HEK293 (cell line): ENCODE data around the gene DPYSL5.

Experiments used
- CTCF ChIA-PET: fragments of 350-600 bp; formaldehyde crosslinking; extraction: SDS; loops from one replicate; lab custom pipeline; 2021; ENCODE audit warnings: antibody characterized with exemption; lab: Yijun Ruan, JAX
- POLR2A ChIA-PET: fragments of 300-600 bp; formaldehyde crosslinking; extraction: SDS; loops from one replicate; lab custom pipeline; 2020; ENCODE audit warnings: antibody characterized with exemption, inconsistent platforms; lab: Yijun Ruan, JAX
- H3K27ac ChIP-seq: fragments of 200-500 bp; sonication (Bioruptor generic); 2 replicates; pipeline ENCODE4 v1.5.1; 2014; ENCODE audit warnings: low read depth, low read length, control low read depth, inconsistent platforms; ENCODE audit errors: extremely low read depth
- H3K36me3 ChIP-seq, 2 experiments: fragments of 200-500 bp in 1 of 2; sonication (Bioruptor generic) in 1 of 2; 1 replicate in 1 of 2; 2 replicates in 1 of 2; pipeline ENCODE4 v1.5.1; 2014 to 2017; ENCODE audit warnings: inconsistent platforms in 2 of 2, low read length in 2 of 2; ENCODE audit not compliant: control insufficient read depth in 2 of 2, insufficient read depth in 1 of 2
- H3K4me1 ChIP-seq: fragments of 200-500 bp; sonication (Bioruptor generic); 2 replicates; pipeline ENCODE4 v1.5.1; 2014; ENCODE audit warnings: mild to moderate bottlenecking, low read length, inconsistent platforms; ENCODE audit not compliant: control insufficient read depth, insufficient read depth
- H3K4me3 ChIP-seq: 2 replicates; pipeline ENCODE4 v1.5.1; 2011; ENCODE audit warnings: low read depth, mild to moderate bottlenecking, control low read depth, low read length, moderate library complexity
- H3K9me3 ChIP-seq: fragments of 200-500 bp; sonication (Bioruptor generic); 2 replicates; pipeline ENCODE4 v1.5.1; 2014; ENCODE audit warnings: low read depth, low read length, inconsistent platforms; ENCODE audit not compliant: control insufficient read depth, insufficient read depth
- BCL6B ChIP-seq: fragments of 450-650 bp; formaldehyde crosslinking; IDR thresholded peaks from 2 replicates; pipeline ENCODE4 v1.5.1; 2017; ENCODE audit warnings: missing biosample characterization, missing genetic modification characterization
- ELK4 ChIP-seq: IDR thresholded peaks from 2 replicates; pipeline ENCODE4 v1.6.1; 2011; ENCODE audit warnings: mild to moderate bottlenecking, low read depth, low read length, borderline replicate concordance
- GLI4 ChIP-seq: fragments of 450-650 bp; formaldehyde crosslinking; IDR thresholded peaks from 2 replicates; pipeline ENCODE4 v1.5.1; 2016; ENCODE audit warnings: missing biosample characterization, missing genetic modification characterization
- HIC1 ChIP-seq: fragments of 450-650 bp; formaldehyde crosslinking; IDR thresholded peaks from 2 replicates; pipeline ENCODE4 v1.5.1; 2016; ENCODE audit warnings: missing biosample characterization, missing genetic modification characterization
- PRDM6 ChIP-seq: fragments of 450-650 bp; formaldehyde crosslinking; IDR thresholded peaks from 2 replicates; pipeline ENCODE4 v1.5.1; 2017; ENCODE audit warnings: missing biosample characterization, missing genetic modification characterization
- ZNF112 ChIP-seq: fragments of 450-650 bp; formaldehyde crosslinking; IDR thresholded peaks from 2 replicates; pipeline ENCODE4 v1.5.0; 2017; ENCODE audit warnings: missing biosample characterization, missing genetic modification characterization
- ZNF146 ChIP-seq: fragments of 450-650 bp; formaldehyde crosslinking; IDR thresholded peaks from 2 replicates; pipeline ENCODE4 v1.5.1; 2016; ENCODE audit warnings: missing biosample characterization, missing genetic modification characterization
- ZNF391 ChIP-seq: fragments of 450-650 bp; formaldehyde crosslinking; IDR thresholded peaks from 2 replicates; pipeline ENCODE4 v1.5.1; 2016; ENCODE audit warnings: low read depth, missing biosample characterization, missing genetic modification characterization, borderline replicate concordance
- ZNF423 ChIP-seq: fragments of 450-650 bp; formaldehyde crosslinking; IDR thresholded peaks from 2 replicates; pipeline ENCODE4 v1.5.1; 2016; ENCODE audit warnings: missing biosample characterization, missing genetic modification characterization
- ZNF621 ChIP-seq: fragments of 450-650 bp; formaldehyde crosslinking; IDR thresholded peaks from 2 replicates; pipeline ENCODE4 v1.5.1; 2017; ENCODE audit warnings: missing biosample characterization, missing genetic modification characterization
- ZNF626 ChIP-seq: fragments of 450-650 bp; sonication (Bioruptor Pico); formaldehyde crosslinking; IDR thresholded peaks from 2 replicates; pipeline ENCODE4 v1.5.1; 2018; ENCODE audit warnings: missing biosample characterization, missing genetic modification characterization, inconsistent platforms
- ZNF747 ChIP-seq: fragments of 450-650 bp; formaldehyde crosslinking; IDR thresholded peaks from 2 replicates; pipeline ENCODE4 v1.5.1; 2016; ENCODE audit warnings: missing biosample characterization, missing genetic modification characterization
- ZNF76 ChIP-seq: fragments of 450-650 bp; formaldehyde crosslinking; IDR thresholded peaks from 2 replicates; pipeline ENCODE4; 2016; ENCODE audit warnings: low read depth, missing biosample characterization, missing genetic modification characterization, borderline replicate concordance

DPYSL5 gene

DNA sequence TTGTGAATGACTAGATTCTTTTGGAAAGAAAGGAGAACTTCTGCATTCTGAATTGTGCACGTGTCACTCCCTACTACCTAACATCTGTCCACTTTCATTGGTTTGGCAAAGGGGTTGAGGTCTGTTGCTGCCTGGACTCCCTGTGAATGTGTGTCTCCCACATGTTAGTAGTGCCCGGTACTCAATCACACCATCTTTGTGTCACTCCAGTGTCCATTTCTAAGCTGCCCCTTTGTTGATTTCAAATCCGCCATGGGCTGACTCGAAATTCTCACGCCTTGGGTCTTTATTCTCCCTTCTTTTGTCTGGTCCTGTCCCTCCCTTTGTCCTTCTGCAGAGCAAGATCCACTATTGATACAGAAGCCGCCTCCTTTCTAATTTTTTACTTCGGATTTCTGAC lies 7.5 kb downstream of the DPYSL5 start:
- Histone ChIP-seq H3K36me3 (peaks cover 0 to 7% of the 10 kb centered on the region in 2 experiments; a peak in 1 of 3 replicates), H3K27ac (no peak overlapping the region), H3K4me3 (no peak overlapping the region), H3K9me3 (no peaks in the 10 kb centered on the region), H3K4me1 (peaks cover 6% of the 10 kb centered on the region)
- POLR2A ChIA-PET: no interaction called here
- no peak for TF ChIP-seq ZNF76 (tag by site-specific recombination)
- no peak for TF ChIP-seq ZNF112
- no peak for TF ChIP-seq GLI4 (tag by site-specific recombination)
- TF ChIP-seq ELK4: no peak
- CTCF ChIA-PET: interaction anchor here (0.6 to 1.2 kb wide), 2 partner anchors 14 kb away, joined by 3 to 4 read pairs; no protein-coding TSS in a partner anchor

DNA sequence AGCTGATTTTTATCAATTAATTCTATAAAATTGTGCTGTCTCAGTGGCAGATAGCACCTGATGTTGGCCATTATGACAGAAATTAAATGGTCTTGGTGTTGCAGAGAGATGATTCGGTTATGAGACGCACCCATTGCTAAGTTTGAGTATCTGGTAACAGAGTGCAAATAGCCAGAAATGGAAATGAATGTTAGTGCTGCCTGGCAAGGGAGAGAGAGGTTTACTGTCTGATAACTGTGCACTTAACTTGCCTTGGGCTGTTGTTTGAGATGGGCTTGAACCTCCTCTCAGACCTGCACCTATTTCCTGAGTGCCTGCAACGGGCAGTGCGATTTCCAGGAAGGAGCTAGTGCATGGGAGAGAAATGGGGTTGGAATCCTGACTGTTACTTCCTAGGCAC lies 11.7 kb downstream of the DPYSL5 start:
- no peak for TF ChIP-seq ZNF423 (tag by site-specific recombination)
- TF ChIP-seq ZNF621 (tag by site-specific recombination): no peak
- no peak for TF ChIP-seq PRDM6
- no peak for TF ChIP-seq HIC1 (tag by site-specific recombination)
- TF ChIP-seq BCL6B (tag by site-specific recombination): no peak
- TF ChIP-seq ZNF626 (tag by site-specific recombination): no peak
- TF ChIP-seq ZNF747 (tag by site-specific recombination): no peak
- H3K4me1 ChIP-seq: no peaks in the 10 kb centered on the region
- H3K36me3 ChIP-seq: peaks cover 0 to 4% of the 10 kb centered on the region in 2 experiments; a peak in 1 of 3 replicates
- ChIA-PET CTCF (interaction anchor here (1.4 kb wide), 1 partner anchor 13 kb away, joined by 6 read pairs; no protein-coding TSS in a partner anchor), POLR2A (interaction anchor here (0.6 to 1.2 kb wide), 2 partner anchors 12 to 201 kb away, joined by 3 to 4 read pairs; partner anchors contain the start of gene DPYSL5)
- no peaks in the 10 kb centered on the region for H3K9me3 ChIP-seq
- no peak overlapping the region for H3K4me3 ChIP-seq
- no peak overlapping the region for H3K27ac ChIP-seq

GRCh38 chr2:26860211-26860850 lies 12.4 kb downstream of the DPYSL5 start:
- no peaks in the 10 kb centered on the region for H3K9me3 ChIP-seq
- ChIA-PET CTCF (no interaction called here), POLR2A (interaction anchor here (0.6 to 1.2 kb wide), 2 partner anchors 13 to 200 kb away, joined by 3 to 4 read pairs; partner anchors contain the start of gene DPYSL5)
- no peak overlapping the region for H3K27ac ChIP-seq
- no peaks in the 10 kb centered on the region for H3K4me1 ChIP-seq
- TF ChIP-seq ZNF391 (no peak), ZNF146 (tag by site-specific recombination) (0 out of 2 replicates have a peak, but pooled peaks have one; percentile 23)
- no peak overlapping the region for H3K4me3 ChIP-seq
- H3K36me3 ChIP-seq: peaks cover 0 to 4% of the 10 kb centered on the region in 2 experiments; a peak in 1 of 3 replicates
